GM12878 (cell line): Measurements from ENCODE around the gene SEL1L2. TPM values are rescaled to one million over a fixed set of nuclear protein-coding genes. Genes with fewer than 3 reads are reported as not detected.

Experiments
- ATAC-seq: fragments of 200-7000 bp; cut with Tn5 transposase; 3 replicates; pipeline ENCODE4 v1.9.1; 2020; ENCODE audit warnings: mild to moderate bottlenecking, moderate library complexity
- BruUV-seq: library from RNA; stranded (reverse); fragments of 400-500 nt; replicated peaks from 2 replicates; lab custom pipeline; 2021; lab: Mats Ljungman, UMichigan
- CTCF ChIA-PET: fragments of 300-600 bp; sonication (Branson Sonifier 250); formaldehyde crosslinking; extraction: SDS; loops from one replicate; lab custom pipeline; 2021; ENCODE audit warnings: inconsistent platforms; lab: Yijun Ruan, JAX
- POLR2A ChIA-PET: fragments of 350-600 bp; formaldehyde crosslinking; extraction: SDS; loops from one replicate; lab custom pipeline; 2021; ENCODE audit warnings: inconsistent platforms; lab: Charles Lee
- RAD21 ChIA-PET: fragments of 300-600 bp; sonication (Branson Sonifier 250); formaldehyde crosslinking; loops from one replicate; lab custom pipeline; 2023; ENCODE audit warnings: antibody characterized with exemption; ENCODE audit not compliant: unreplicated experiment; lab: Charles Lee
- SMC1A ChIA-PET: fragments of 300-600 bp; sonication (Branson Sonifier 250); formaldehyde crosslinking; loops from one replicate; lab custom pipeline; 2023; ENCODE audit not compliant: unreplicated experiment, uncharacterized antibody; lab: Charles Lee
- DNase-seq: peaks from one replicate; pipeline ENCODE4 v3.0.0-alpha.2; 2011; ENCODE audit warnings: low read depth, low spot score
- FAIRE-seq: peaks from 3 replicates; lab custom pipeline; 2011; peaks lifted over from hg19 to GRCh38; lab: Jason Lieb, UNC
- H2AFZ ChIP-seq: 2 replicates; pipeline ENCODE4 v1.6.0; 2011; ENCODE audit warnings: low read depth, low read length, control low read depth; ENCODE audit not compliant: control insufficient read depth
- H3K27ac ChIP-seq: 2 replicates; pipeline ENCODE4 v1.5.1; 2011; ENCODE audit warnings: control low read depth; ENCODE audit not compliant: control insufficient read depth, insufficient read depth
- H3K27me3 ChIP-seq, 2 experiments: replicated peaks in 1 of 2; 2 replicates each; pipeline versions ENCODE4 v1.6.0 to v1.6.1; 2011; ENCODE audit warnings: low read length in 1 of 2; ENCODE audit not compliant: control insufficient read depth in 2 of 2, insufficient read depth in 2 of 2
- H3K36me3 ChIP-seq, 2 experiments: 2 replicates each; pipeline ENCODE4 v1.5.1; 2011; ENCODE audit warnings: low read length in 1 of 2; ENCODE audit not compliant: control insufficient read depth in 2 of 2, insufficient read depth in 2 of 2
- H3K4me1 ChIP-seq: 2 replicates; pipeline ENCODE4 v1.6.1; 2011; ENCODE audit warnings: mild to moderate bottlenecking, low read length, moderate library complexity, mixed read lengths; ENCODE audit not compliant: control insufficient read depth, insufficient read depth
- H3K4me2 ChIP-seq: 2 replicates; pipeline ENCODE4 v1.6.0; 2011; ENCODE audit warnings: control low read depth; ENCODE audit not compliant: control insufficient read depth, insufficient read depth
- H3K4me3 ChIP-seq: fragments of 200-600 bp; sonication (generic); 2 replicates; pipeline ENCODE4 v1.5.1; 2016
- H3K79me2 ChIP-seq: 2 replicates; pipeline ENCODE4 v1.6.0; 2011; ENCODE audit warnings: low read length; ENCODE audit not compliant: control insufficient read depth, insufficient read depth
- H3K9ac ChIP-seq: 2 replicates; pipeline ENCODE4 v1.8.0; 2011; ENCODE audit warnings: low read length, control low read depth, mixed read lengths; ENCODE audit not compliant: control insufficient read depth, insufficient read depth
- H3K9me3 ChIP-seq: replicated peaks from 3 replicates; pipeline ENCODE4 v1.5.1; 2011; ENCODE audit warnings: mild to moderate bottlenecking, low read length; ENCODE audit not compliant: control insufficient read depth, insufficient read depth
- H4K20me1 ChIP-seq: 2 replicates; pipeline ENCODE4 v1.6.0; 2011; ENCODE audit not compliant: control insufficient read depth, insufficient read depth
- NFYB ChIP-seq: IDR thresholded peaks from 2 replicates; pipeline ENCODE4 v1.6.1; 2011; ENCODE audit warnings: low read depth, mild to moderate bottlenecking, low read length, improper control_type of control experiment, moderate library complexity; ENCODE audit not compliant: insufficient read depth
- RAD21 ChIP-seq: IDR thresholded peaks from 2 replicates; pipeline ENCODE4 v1.6.1; 2011; ENCODE audit warnings: mild to moderate bottlenecking, low read depth, low read length, moderate library complexity; ENCODE audit not compliant: insufficient read depth
- SMC3 ChIP-seq: IDR thresholded peaks from 2 replicates; pipeline ENCODE4 v1.6.1; 2011; ENCODE audit warnings: low read length, improper control_type of control experiment, borderline replicate concordance
- WGBS: methylation state at CpG from one replicate; pipeline ENCODE4 v1.1.6; 2016; ENCODE audit warnings: low lambda C conversion rate; ENCODE audit not compliant: insufficient replicate concordance, insufficient coverage; ENCODE audit errors: missing lambda C conversion rate; 5-methylcytosine and 5-hydroxymethylcytosine counted together
- in situ Hi-C: fragments of 300-500 bp; cut with MboI; formaldehyde crosslinking; loops from 9 replicates; pipeline ENCODE4 v1.14.3; 2018; ENCODE audit warnings: mixed read lengths
- intact Hi-C: fragments of 100-400 bp; cut with micrococcal nuclease; formaldehyde crosslinking; loops from one replicate; pipeline ENCODE4 v1.14.2; 2022; ENCODE audit not compliant: unreplicated experiment
- polyA plus RNA-seq, 11 experiments: library from polyadenylated mRNA; depleted of rRNA in 4 of 11; unstranded in 6 of 11; stranded (reverse) in 5 of 11; fragments of >200 nt; fragmentation: Nextera tagmentation in 4 of 11; fragmentation: Illumina TruSeq in 1 of 11; extraction: Ambion mirVana in 4 of 11; extraction: Trizol in 1 of 11; gene quantifications; 1 replicate in 1 of 11; 2 replicates in 10 of 11; pipeline versions ENCODE4 v1.2.1 to v1.2.3, GENCODE V29; 2011 to 2016; ENCODE audit warnings: inconsistent platforms in 2 of 11, missing spikeins in 2 of 11, low read depth in 1 of 11
- total RNA-seq, 4 experiments: library from RNA; depleted of rRNA in 3 of 4; stranded (reverse); fragments of >200 nt in 3 of 4; fragmentation: Illumina TruSeq in 1 of 4; extraction: Trizol in 1 of 4; gene quantifications; 2 replicates each; pipeline versions ENCODE4 v1.2.1 to v1.2.3, GENCODE V29; 2013 to 2021
- TF ChIP-seq, protein P1 (sequence below), 3 experiments: IDR thresholded peaks in 2 of 3; conservative IDR thresholded peaks in 1 of 3; 2 replicates each; pipeline ENCODE4 v1.5.1; 2011; ENCODE audit warnings: low read depth in 3 of 3, low read length in 3 of 3, mild to moderate bottlenecking in 3 of 3, control low read depth in 2 of 3, moderate library complexity in 2 of 3, inconsistent platforms in 1 of 3, mixed read lengths in 1 of 3; ENCODE audit not compliant: control insufficient read depth in 2 of 3, insufficient read depth in 1 of 3; ENCODE audit errors: extremely low read depth in 1 of 3

The SEL1L2 gene
- total and polyA plus RNA-seq, 10 of the 15 experiments (the other 5 are each of a cell fraction or from before 2014, with no cell fraction given): not detected

DNA sequence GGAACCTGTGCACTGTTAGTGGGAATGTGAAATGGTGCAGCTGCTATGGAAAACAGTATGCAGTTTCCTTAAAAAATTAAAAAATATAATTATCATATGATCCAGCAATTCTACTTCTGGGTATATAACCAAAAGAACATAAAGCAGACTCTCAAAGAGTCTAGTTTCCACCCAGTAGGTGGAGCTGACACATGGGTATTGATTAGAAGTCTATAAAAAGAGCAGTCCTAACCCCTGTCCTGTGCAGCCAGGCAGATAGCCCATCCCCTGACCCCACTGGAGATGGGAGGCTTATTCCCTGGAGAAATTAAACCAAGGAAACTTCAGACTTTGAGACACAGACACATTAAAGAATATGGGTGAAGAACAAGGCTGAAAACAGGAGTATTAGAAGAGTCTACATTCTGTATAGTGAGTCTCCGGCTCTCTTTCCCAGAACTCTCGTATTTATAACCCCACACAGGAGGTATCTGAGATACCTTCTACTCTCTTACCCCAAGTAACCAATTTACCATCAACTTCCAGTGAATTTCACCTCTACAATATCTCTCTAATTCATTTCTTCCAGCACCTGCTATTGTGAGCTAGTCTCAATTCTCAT lies 92.3 kb downstream of the SEL1L2 start:
- WGBS: 38% methylated on average over 2 of the region's 2 CpGs
- no peaks in the 10 kb centered on the region for H3K79me2 ChIP-seq
- no peaks in the 10 kb centered on the region for H3K4me1 ChIP-seq
- no peaks in the 10 kb centered on the region for H4K20me1 ChIP-seq
- ChIA-PET SMC1A (no interaction called here), RAD21 (no interaction called here), CTCF (interaction anchor here (1.0 to 1.6 kb wide), 2 partner anchors 46 to 156 kb away, joined by 4 to 5 read pairs; no protein-coding TSS in a partner anchor), POLR2A (no interaction called here)
- H2AFZ ChIP-seq: no peak overlapping the region
- H3K27me3 ChIP-seq: no peaks in the 10 kb centered on the region
- BruUV-seq: no TSS peak
- H3K4me2 ChIP-seq: no peak overlapping the region
- ATAC-seq: peak; percentile 63
- H3K4me3 ChIP-seq: no peak overlapping the region
- intact Hi-C loops (loop anchor here (2.0 kb wide), 1 partner anchor 157 kb away; no protein-coding TSS in a partner anchor), in situ Hi-C loops (no loop called here)
- H3K9me3 ChIP-seq: no peaks in the 10 kb centered on the region
- H3K9ac ChIP-seq: no peak overlapping the region
- DNase-seq: no peak
- TF ChIP-seq RAD21: peak; percentile 22; the same call in 1 of the 2 replicates
- TF ChIP-seq SMC3: peak; percentile 13; the same call in 1 of the 2 replicates
- no peak for TF ChIP-seq NFYB
- TF ChIP-seq, protein P1, sequence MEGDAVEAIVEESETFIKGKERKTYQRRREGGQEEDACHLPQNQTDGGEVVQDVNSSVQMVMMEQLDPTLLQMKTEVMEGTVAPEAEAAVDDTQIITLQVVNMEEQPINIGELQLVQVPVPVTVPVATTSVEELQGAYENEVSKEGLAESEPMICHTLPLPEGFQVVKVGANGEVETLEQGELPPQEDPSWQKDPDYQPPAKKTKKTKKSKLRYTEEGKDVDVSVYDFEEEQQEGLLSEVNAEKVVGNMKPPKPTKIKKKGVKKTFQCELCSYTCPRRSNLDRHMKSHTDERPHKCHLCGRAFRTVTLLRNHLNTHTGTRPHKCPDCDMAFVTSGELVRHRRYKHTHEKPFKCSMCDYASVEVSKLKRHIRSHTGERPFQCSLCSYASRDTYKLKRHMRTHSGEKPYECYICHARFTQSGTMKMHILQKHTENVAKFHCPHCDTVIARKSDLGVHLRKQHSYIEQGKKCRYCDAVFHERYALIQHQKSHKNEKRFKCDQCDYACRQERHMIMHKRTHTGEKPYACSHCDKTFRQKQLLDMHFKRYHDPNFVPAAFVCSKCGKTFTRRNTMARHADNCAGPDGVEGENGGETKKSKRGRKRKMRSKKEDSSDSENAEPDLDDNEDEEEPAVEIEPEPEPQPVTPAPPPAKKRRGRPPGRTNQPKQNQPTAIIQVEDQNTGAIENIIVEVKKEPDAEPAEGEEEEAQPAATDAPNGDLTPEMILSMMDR (IDR thresholded peaks at IDR 0.05 in 2 of 3, conservative IDR thresholded peaks at IDR 0.05 in 1 of 3; ENCODE audit: control insufficient read depth in 2 of 3, extremely low read depth in 1 of 3, insufficient read depth in 1 of 3, low read depth in 3 of 3, low read length in 3 of 3): peak in 1 of 3 experiments; percentile 13; a peak in 1 of 6 replicates
- H3K27ac ChIP-seq: no peak overlapping the region
- no peak for FAIRE-seq
- H3K36me3 ChIP-seq: no peaks in the 10 kb centered on the region
